KMS-11 (cell line): ENCODE measurements around the gene IST1.

Experiments used
- H2AFZ ChIP-seq: fragments of 200-600 bp; sonication (generic); 2 replicates; pipeline ENCODE4 v1.6.1; 2016; ENCODE audit warnings: antibody characterized with exemption, mixed run types, low read depth
- H3K27ac ChIP-seq: fragments of 200-600 bp; sonication (generic); 2 replicates; pipeline ENCODE4 v1.6.1; 2016; ENCODE audit warnings: mild to moderate bottlenecking, mixed run types
- H3K27me3 ChIP-seq: fragments of 200-600 bp; sonication (generic); 2 replicates; pipeline ENCODE4 v1.6.1; 2017; ENCODE audit warnings: mild to moderate bottlenecking, low read depth, mixed run types, moderate library complexity; ENCODE audit not compliant: insufficient read depth
- H3K36me3 ChIP-seq: fragments of 200-600 bp; sonication (generic); 2 replicates; pipeline ENCODE4 v1.6.1; 2017; ENCODE audit warnings: mild to moderate bottlenecking, mixed run types; ENCODE audit not compliant: insufficient read depth
- H3K4me1 ChIP-seq: fragments of 200-600 bp; sonication (generic); 2 replicates; pipeline ENCODE4 v1.6.1; 2016; ENCODE audit warnings: mild to moderate bottlenecking, low read depth, mixed run types; ENCODE audit not compliant: poor library complexity, severe bottlenecking
- H3K4me2 ChIP-seq: fragments of 200-600 bp; sonication (generic); 2 replicates; pipeline ENCODE4 v1.7.0; 2016; ENCODE audit warnings: mild to moderate bottlenecking, mixed run types
- H3K4me3 ChIP-seq: fragments of 200-600 bp; sonication (generic); IDR thresholded peaks from 2 replicates; pipeline ENCODE4 v1.6.1; 2017; ENCODE audit warnings: low read depth, low read length, mixed read lengths; ENCODE audit not compliant: insufficient read depth
- H3K79me2 ChIP-seq: fragments of 200-600 bp; sonication (generic); 2 replicates; pipeline ENCODE4 v1.6.1; 2016; ENCODE audit warnings: low read depth, mixed run types; ENCODE audit not compliant: insufficient read depth
- H3K9ac ChIP-seq: fragments of 200-600 bp; sonication (generic); 2 replicates; pipeline ENCODE4 v1.6.1; 2016; ENCODE audit warnings: mild to moderate bottlenecking, mixed run types
- H4K20me1 ChIP-seq: fragments of 200-600 bp; sonication (generic); 2 replicates; pipeline ENCODE4 v1.6.1; 2016; ENCODE audit warnings: mild to moderate bottlenecking, mixed run types; ENCODE audit not compliant: insufficient read depth
- CTCF ChIP-seq: fragments of 200-600 bp; sonication (generic); conservative IDR thresholded peaks from 2 replicates; pipeline ENCODE4 v1.6.1; 2017; ENCODE audit warnings: low read depth, mild to moderate bottlenecking, antibody characterized with exemption, low read length, moderate library complexity, mixed read lengths

The IST1 gene

GRCh38 chr16:71848622-71849021, 46.7 kb upstream of the IST1 start:
- peaks cover 38% of the 10 kb centered on the region for H3K4me1 ChIP-seq
- no peak overlapping the region for H3K4me3 ChIP-seq
- no peaks in the 10 kb centered on the region for H4K20me1 ChIP-seq
- H3K36me3 ChIP-seq: peaks cover 4% of the 10 kb centered on the region; the same call in 1 of the 2 replicates
- H3K4me2 ChIP-seq: no peak overlapping the region
- no peak overlapping the region for H3K27ac ChIP-seq
- H3K27me3 ChIP-seq: no peaks in the 10 kb centered on the region
- no peak overlapping the region for H2AFZ ChIP-seq
- TF ChIP-seq CTCF: no peak
- H3K9ac ChIP-seq: no peak overlapping the region
- H3K79me2 ChIP-seq: peaks cover 29% of the 10 kb centered on the region

DNA sequence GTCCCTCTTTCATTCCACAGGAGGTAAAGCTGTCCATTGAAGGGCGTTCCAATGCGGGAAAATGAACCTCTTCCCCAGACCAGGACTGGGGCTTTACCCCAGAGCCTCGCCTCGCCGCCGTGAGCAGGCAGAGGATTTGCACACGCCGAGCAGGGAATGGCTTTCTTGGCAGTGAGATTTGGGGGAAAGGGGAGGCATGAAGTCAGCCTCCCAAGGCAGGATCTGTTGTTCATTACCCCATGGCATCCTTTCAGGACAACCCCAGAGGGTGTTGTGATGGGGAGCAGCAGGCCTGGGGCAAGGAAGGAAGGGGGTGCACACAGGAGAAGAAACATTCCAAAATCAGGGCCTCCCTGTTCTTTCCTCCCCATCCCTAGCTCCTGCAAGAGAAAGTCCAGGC, 43.6 kb upstream of the IST1 start:
- no peak overlapping the region for H2AFZ ChIP-seq
- H3K27ac ChIP-seq: no peak overlapping the region
- no peak overlapping the region for H3K4me2 ChIP-seq
- no peak overlapping the region for H3K4me3 ChIP-seq
- no peak for TF ChIP-seq CTCF
- peaks cover 26% of the 10 kb centered on the region for H3K79me2 ChIP-seq
- H3K36me3 ChIP-seq: peaks cover 4% of the 10 kb centered on the region; the same call in 1 of the 2 replicates
- H3K4me1 ChIP-seq: peaks cover 38% of the 10 kb centered on the region
- H3K9ac ChIP-seq: no peak overlapping the region
- H4K20me1 ChIP-seq: no peaks in the 10 kb centered on the region
- H3K27me3 ChIP-seq: no peaks in the 10 kb centered on the region

GRCh38 chr16:71852158-71852557, 43.2 kb upstream of the IST1 start:
- H3K27me3 ChIP-seq: no peaks in the 10 kb centered on the region
- H2AFZ ChIP-seq: no peak overlapping the region
- peaks cover 22% of the 10 kb centered on the region for H3K79me2 ChIP-seq
- no peaks in the 10 kb centered on the region for H4K20me1 ChIP-seq
- no peak overlapping the region for H3K4me2 ChIP-seq
- H3K4me1 ChIP-seq: peaks cover 35% of the 10 kb centered on the region
- no peak overlapping the region for H3K9ac ChIP-seq
- no peak for TF ChIP-seq CTCF
- no peak overlapping the region for H3K27ac ChIP-seq
- H3K36me3 ChIP-seq: peaks cover 4% of the 10 kb centered on the region; the same call in 1 of the 2 replicates
- no peak overlapping the region for H3K4me3 ChIP-seq

GRCh38 chr16:71852561-71852960, 42.8 kb upstream of the IST1 start:
- no peak overlapping the region for H3K27ac ChIP-seq
- peaks cover 31% of the 10 kb centered on the region for H3K4me1 ChIP-seq
- no peak overlapping the region for H3K4me3 ChIP-seq
- no peak overlapping the region for H3K9ac ChIP-seq
- no peaks in the 10 kb centered on the region for H3K27me3 ChIP-seq
- no peak overlapping the region for H2AFZ ChIP-seq
- peaks cover 4% of the 10 kb centered on the region; the same call in 1 of the 2 replicates for H3K36me3 ChIP-seq
- no peaks in the 10 kb centered on the region for H4K20me1 ChIP-seq
- TF ChIP-seq CTCF: no peak
- peaks cover 18% of the 10 kb centered on the region for H3K79me2 ChIP-seq
- H3K4me2 ChIP-seq: peak overlapping the region; percentile 42; the same call in 1 of the 2 replicates
